Spleen (tissue), 7 donors: ENCODE data around the gene SDS.

Source experiments
- POLR2A ChIP-seq, 3 donors: fragments of 450-650 bp; IDR thresholded peaks; one replicate each; pipeline ENCODE4 v1.5.1; 2017; ENCODE audit warnings: antibody characterized with exemption in 3 of 3, mild to moderate bottlenecking in 1 of 3
- POLR2AphosphoS5 ChIP-seq, 3 donors: sonication (generic); formaldehyde crosslinking; IDR thresholded peaks; one replicate each; pipeline ENCODE4 v1.5.1; 2017; ENCODE audit warnings: antibody characterized with exemption in 3 of 3
- TF ChIP-seq, protein P1 (sequence below), 11 experiments: fragments of 200-600 bp in 7 of 11; fragments of 450-650 bp in 4 of 11; sonication (generic) in 4 of 11; IDR thresholded peaks in 8 of 11; conservative IDR thresholded peaks in 3 of 11; 1 replicate in 7 of 11; 2 replicates in 4 of 11; pipeline versions ENCODE4 v1.4.0 to v1.8.0; 2016 to 2021; ENCODE audit warnings: antibody characterized with exemption in 11 of 11, inconsistent platforms in 4 of 11, mild to moderate bottlenecking in 1 of 11
- donor health status: DM: no; HTN: no; CAD: no; lungs with moderate emphysema.
- donor health status: DM: no; HTN: no; CAD: no.
- donor health status: DM: no; HTN: no; CAD: no.

DNA sequence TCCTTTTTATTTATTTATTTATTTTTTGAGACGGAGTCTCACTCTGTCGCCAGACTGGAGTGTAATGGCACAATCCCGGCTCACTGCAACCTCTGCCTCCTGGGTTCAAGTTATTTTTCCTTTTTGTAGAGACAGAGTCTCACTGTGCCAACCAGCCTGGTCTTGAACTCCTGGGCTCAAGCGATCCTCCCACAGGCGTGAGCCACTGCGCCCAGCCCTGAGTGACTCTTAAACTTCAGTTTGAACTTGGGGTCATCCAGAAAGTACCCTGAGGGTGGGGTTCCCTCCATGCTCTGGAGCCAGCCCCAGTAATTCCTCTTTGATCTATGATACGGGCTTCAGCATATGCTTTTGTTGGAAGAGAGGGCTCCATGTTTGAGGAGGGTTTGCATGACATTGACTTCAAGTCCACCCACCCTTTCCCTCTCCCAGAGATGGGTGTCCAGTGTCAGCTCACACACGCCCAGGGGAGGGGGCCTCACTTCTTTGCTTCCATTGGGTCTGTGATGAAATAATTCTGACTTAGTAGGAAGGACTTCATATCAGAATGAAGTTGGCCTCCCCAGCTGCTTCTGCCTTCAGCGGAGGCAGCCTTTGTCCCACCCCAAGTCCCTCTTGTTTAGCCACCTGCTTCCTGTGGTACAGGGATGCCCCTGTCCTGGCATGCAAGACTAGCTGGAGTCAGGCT lies 11.9 kb downstream of the SDS start:
- TF ChIP-seq POLR2A (IDR thresholded peaks at IDR 0.05) = no peak
- TF ChIP-seq, protein P1, sequence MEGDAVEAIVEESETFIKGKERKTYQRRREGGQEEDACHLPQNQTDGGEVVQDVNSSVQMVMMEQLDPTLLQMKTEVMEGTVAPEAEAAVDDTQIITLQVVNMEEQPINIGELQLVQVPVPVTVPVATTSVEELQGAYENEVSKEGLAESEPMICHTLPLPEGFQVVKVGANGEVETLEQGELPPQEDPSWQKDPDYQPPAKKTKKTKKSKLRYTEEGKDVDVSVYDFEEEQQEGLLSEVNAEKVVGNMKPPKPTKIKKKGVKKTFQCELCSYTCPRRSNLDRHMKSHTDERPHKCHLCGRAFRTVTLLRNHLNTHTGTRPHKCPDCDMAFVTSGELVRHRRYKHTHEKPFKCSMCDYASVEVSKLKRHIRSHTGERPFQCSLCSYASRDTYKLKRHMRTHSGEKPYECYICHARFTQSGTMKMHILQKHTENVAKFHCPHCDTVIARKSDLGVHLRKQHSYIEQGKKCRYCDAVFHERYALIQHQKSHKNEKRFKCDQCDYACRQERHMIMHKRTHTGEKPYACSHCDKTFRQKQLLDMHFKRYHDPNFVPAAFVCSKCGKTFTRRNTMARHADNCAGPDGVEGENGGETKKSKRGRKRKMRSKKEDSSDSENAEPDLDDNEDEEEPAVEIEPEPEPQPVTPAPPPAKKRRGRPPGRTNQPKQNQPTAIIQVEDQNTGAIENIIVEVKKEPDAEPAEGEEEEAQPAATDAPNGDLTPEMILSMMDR (IDR thresholded peaks at IDR 0.05 in 8 of 11, conservative IDR thresholded peaks at IDR 0.05 in 3 of 11) = no peak
- TF ChIP-seq POLR2AphosphoS5 (IDR thresholded peaks at IDR 0.05) = no peak
